Testis (tissue), 2 donors: ENCODE measurements around the gene CASK.

Experiments used
- CTCF ChIP-seq, 3 experiments: fragments of 450-650 bp in 2 of 3; fragments of 200-600 bp in 1 of 3; sonication (generic) in 1 of 3; IDR thresholded peaks; one replicate each; pipeline ENCODE4 v1.5.1; 2016 to 2019; ENCODE audit warnings: antibody characterized with exemption in 3 of 3, mild to moderate bottlenecking in 2 of 3, moderate library complexity in 1 of 3
- POLR2A ChIP-seq: fragments of 450-650 bp; IDR thresholded peaks from one replicate; pipeline ENCODE4 v1.6.1; 2017; ENCODE audit warnings: antibody characterized with exemption, mild to moderate bottlenecking, moderate library complexity

DNA sequence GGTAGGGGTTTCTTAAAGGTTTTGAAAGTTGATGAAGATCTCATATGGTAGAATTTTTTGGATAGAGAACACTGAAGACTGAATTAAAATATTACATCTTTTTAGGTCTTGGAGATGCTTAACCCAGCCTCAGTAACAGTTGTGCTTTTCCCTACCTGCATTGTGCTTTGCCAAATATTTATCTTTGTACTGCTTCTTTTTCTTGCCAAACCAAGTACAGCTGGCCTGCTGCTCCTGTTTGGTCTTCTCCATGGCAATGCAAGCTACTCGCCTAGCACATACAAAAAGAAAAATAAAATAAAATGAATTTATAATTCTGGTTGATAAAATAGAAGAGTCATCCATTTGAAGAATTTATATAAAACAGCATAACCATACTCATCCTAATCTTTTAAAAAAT lies 380.8 kb downstream of the CASK start:
- TF ChIP-seq CTCF (IDR thresholded peaks at IDR 0.05) (no peak), POLR2A (no peak)
